ENCODE data around the gene TTC27.
"Not testable (repeated sequence)": the region's sequence is repeated elsewhere in the genome, so short reads cannot be mapped to it uniquely, and the experiment has no call there.

The TTC27 gene

DNA sequence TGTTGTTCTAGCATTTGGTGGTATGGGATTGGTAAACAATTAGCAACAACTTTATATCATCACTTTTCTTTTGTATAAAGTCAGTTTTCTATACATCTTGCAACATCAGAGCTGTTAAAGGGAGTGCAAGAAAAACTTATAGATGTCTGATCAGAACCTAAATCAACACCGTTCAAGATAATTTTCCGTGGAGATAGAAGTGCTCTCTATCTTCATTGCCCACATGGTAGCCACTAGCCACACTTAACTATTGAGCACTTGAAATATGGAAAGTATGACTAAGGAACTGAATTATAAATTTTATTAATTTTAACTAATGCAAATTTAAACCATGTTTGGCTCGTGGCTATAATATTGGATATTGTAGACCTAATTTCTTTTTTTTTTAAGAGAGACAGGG, 5.2 kb downstream of the TTC27 start:
- Mint-ChIP-seq H3K27ac (no peak overlapping the region), H3K9me3 (no peaks in the 10 kb centered on the region), H3K27me3 (no peaks in the 10 kb centered on the region), H3K4me1 (peaks cover 7% of the 10 kb centered on the region), H3K36me3 (peaks cover 11% of the 10 kb centered on the region), H3K4me3 (no peak overlapping the region)
- DNase-seq (ENCODE audit: low spot score in 2 of 2) (no peak), ATAC-seq (ENCODE audit: low read depth) (no peak)

DNA sequence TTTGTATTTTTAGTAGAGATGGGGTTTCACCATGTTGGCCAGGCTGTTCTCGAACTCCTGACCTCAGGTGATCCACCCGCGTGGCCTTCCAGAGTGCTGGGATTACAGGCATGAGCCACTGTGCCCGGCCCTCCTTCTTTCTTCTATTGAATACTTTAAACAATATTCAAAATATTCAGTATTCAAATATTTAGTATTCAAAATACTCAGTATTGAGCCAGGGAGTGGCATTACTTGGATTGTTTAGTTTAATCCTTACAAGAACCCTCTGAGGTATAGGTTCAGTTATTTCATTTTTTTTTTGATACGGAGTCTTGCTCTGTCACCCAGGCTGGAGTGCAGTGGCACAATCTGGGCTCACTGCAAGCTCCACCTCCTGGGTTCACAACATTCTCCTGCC, 10.7 kb downstream of the TTC27 start:
- H3K27me3 Mint-ChIP-seq; DNase-seq (ENCODE audit: low spot score in 2 of 2); H3K4me1 Mint-ChIP-seq; ATAC-seq (ENCODE audit: low read depth); H3K9me3 Mint-ChIP-seq; H3K27ac Mint-ChIP-seq; H3K4me3 Mint-ChIP-seq: not testable (repeated sequence)
- peaks cover 19% of the 10 kb centered on the region for H3K36me3 Mint-ChIP-seq

DNA sequence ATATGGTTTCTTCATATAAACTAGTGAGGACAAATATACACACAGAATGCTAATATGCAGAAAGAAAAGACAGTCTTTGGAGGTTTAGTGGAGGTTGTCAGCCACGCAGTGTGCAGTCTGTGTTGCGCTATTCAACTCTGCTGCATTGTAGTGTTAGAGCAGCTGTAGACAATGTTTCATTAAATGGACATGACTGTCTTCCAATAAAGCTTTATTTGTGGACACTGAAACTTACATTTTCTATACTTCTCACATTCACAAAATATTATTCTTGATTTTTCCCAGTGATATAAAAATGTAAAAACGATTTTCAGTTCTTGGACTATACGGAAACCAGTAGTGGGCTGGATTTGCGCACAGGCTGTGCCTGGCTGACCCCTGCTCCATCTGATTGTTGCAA, 13.3 kb downstream of the TTC27 start:
- ATAC-seq (ENCODE audit: low read depth) (no peak), DNase-seq (ENCODE audit: low spot score in 2 of 2) (no peak)
- Mint-ChIP-seq H3K9me3 (no peaks in the 10 kb centered on the region), H3K36me3 (peaks cover 25% of the 10 kb centered on the region), H3K27ac (no peak overlapping the region), H3K4me1 (no peaks in the 10 kb centered on the region), H3K4me3 (no peak overlapping the region), H3K27me3 (no peaks in the 10 kb centered on the region)

DNA sequence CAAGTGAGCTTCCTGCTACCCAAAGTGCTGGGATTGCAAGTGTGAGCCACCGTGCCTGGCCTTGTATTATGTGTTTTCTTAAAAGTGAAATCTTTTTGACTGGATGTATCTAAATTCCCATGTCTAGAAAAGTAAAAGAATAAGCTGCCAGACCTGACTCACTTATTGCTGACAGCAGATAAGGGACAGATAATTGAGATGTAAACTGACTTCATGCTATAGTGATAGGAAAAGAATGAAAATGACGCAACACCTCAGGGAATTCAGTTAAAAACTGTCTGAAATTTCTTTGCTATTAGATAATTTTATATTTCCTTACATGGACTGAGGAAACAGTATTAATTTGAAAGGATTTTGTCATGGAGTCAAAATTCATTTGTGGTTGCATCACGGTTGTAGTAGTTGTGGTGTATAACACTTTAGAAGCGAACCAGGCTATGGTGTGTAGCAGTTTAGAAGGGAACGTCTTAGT, 19.4 kb downstream of the TTC27 start:
- no peaks in the 10 kb centered on the region for H3K9me3 Mint-ChIP-seq
- H3K4me3 Mint-ChIP-seq = no peak overlapping the region
- no peaks in the 10 kb centered on the region for H3K27me3 Mint-ChIP-seq
- H3K27ac Mint-ChIP-seq = no peak overlapping the region
- no peak for ATAC-seq (ENCODE audit: low read depth)
- no peaks in the 10 kb centered on the region for H3K4me1 Mint-ChIP-seq
- DNase-seq (ENCODE audit: low spot score in 2 of 2) = no peak
- peaks cover 28% of the 10 kb centered on the region for H3K36me3 Mint-ChIP-seq

DNA sequence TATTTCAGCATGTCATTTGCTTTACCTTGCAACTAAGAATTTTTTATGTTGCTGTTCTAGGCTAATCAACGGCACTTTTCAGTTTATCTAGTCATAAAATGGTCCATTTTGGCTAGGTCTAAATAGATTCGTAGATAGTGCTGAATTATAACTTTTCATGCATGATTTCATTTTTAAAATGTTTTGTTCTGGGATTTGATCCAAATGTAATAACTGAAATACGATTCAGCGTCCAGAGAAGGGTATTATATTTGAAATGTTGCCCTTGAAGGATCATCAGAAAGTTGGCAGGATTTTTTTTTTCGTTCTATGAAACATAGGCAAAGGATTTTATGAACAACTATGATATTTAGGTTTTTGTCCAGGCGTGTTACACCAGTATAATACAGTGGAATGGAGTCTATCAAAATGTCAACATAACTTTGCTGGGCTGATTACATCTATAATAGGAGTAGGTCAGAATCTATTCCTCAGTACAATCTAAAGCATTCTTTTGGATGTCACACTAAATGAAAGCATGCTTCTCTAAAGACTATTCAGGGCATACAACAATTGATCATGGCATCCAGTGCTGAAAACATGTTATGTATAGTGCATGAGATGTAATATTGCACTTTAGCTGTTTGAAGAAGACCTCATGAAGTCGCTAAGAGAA, 24.8 kb downstream of the TTC27 start:
- DNase-seq (ENCODE audit: low spot score in 2 of 2) = no peak
- Mint-ChIP-seq H3K36me3 (peaks cover 22% of the 10 kb centered on the region), H3K4me3 (no peak overlapping the region), H3K27me3 (no peaks in the 10 kb centered on the region), H3K9me3 (no peaks in the 10 kb centered on the region), H3K27ac (no peak overlapping the region), H3K4me1 (no peaks in the 10 kb centered on the region)
- ATAC-seq (ENCODE audit: low read depth) = no peak

DNA sequence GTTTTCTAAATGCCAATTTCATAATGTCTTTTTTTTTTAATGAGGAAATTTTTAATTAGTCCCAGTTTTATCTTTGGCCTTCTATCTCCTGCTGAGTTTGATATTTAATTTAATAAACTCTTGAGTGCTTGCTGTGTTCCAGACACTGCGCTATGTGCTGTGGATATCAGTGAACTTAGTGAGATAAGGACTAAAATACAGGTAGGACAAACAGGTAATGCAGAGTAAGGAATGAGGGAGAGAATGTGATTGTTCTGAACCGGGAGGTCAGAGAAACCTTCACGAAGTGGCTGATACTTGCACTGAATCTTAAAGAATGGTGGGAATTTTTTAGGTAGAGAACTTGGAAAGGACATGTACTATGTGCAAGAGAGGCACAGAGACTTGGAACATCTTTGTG, 28.2 kb downstream of the TTC27 start:
- no peak for DNase-seq (ENCODE audit: low spot score in 2 of 2)
- H3K4me3 Mint-ChIP-seq = no peak overlapping the region
- H3K27me3 Mint-ChIP-seq = no peaks in the 10 kb centered on the region
- peaks cover 2% of the 10 kb centered on the region for H3K9me3 Mint-ChIP-seq
- ATAC-seq (ENCODE audit: low read depth) = no peak
- no peak overlapping the region for H3K27ac Mint-ChIP-seq
- H3K4me1 Mint-ChIP-seq = peaks cover 3% of the 10 kb centered on the region
- peaks cover 25% of the 10 kb centered on the region for H3K36me3 Mint-ChIP-seq

DNA sequence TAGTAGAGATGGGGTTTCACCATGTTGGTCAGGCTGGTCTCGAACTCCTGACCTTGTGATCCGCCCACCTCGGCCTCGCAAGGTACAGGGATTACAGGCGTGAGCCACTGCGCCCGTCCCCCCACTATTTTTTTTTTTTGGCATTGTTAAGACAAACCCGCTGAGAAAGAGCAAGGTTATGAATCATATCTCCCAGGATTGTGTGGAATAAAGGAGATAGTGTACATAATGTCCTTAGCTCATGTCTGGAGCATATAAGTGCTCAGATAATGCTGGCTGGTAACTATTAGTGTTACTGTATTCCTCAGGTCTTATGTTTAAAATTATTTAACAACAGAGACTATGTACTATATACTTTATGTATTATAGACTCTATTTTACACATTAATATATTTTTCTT, 36.0 kb downstream of the TTC27 start:
- H3K36me3 Mint-ChIP-seq = peaks cover 31% of the 10 kb centered on the region
- H3K4me1 Mint-ChIP-seq = peaks cover 6% of the 10 kb centered on the region
- peaks cover 2% of the 10 kb centered on the region for H3K9me3 Mint-ChIP-seq
- no peak overlapping the region for H3K4me3 Mint-ChIP-seq
- no peak for DNase-seq (ENCODE audit: low spot score in 2 of 2)
- no peak for ATAC-seq (ENCODE audit: low read depth)
- H3K27me3 Mint-ChIP-seq = no peaks in the 10 kb centered on the region
- no peak overlapping the region for H3K27ac Mint-ChIP-seq

DNA sequence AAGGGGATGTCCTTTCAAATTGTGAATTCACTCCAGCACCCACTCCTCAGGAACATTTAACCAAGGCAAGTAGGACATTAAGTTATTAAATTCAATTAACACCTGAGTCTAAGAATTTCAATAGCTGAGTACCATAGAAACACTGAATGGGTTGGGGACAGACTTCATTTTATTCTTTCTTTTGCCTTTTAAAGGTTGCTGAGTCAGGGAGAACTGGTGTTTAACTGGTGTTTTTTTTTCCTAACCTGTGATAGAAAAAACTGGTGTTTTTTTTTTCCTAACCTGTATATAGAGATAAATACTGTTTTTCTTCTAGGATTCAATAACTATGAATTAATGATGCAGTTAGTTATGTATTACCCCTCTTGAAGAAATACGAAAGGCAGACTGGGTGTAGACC, 38.9 kb downstream of the TTC27 start:
- H3K9me3 Mint-ChIP-seq = no peaks in the 10 kb centered on the region
- DNase-seq (ENCODE audit: low spot score in 2 of 2) (no peak), ATAC-seq (ENCODE audit: low read depth) (no peak)
- H3K27me3 Mint-ChIP-seq = no peaks in the 10 kb centered on the region
- no peak overlapping the region for H3K27ac Mint-ChIP-seq
- peaks cover 22% of the 10 kb centered on the region for H3K36me3 Mint-ChIP-seq
- H3K4me1 Mint-ChIP-seq = peaks cover under 1% of the 10 kb centered on the region
- no peak overlapping the region for H3K4me3 Mint-ChIP-seq

DNA sequence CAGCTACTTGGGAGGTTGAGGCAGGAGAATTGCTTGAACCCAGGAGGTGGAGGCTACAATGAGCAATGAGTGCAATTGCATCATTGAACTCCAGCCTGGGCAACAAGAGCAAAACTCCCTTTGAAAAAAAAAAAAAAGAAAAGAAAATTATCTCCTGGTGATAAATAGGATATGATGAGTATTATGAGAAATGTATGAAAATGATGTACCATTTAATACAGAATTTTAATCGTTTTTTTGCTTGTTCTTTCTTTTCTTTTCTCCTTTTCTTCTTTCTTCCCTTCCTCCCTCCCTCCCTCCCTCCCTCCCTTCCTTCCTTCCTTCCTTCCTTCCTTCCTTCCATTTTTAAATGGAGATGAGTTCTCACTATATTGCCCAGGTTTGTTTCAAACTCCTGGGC, 40.4 kb downstream of the TTC27 start:
- ATAC-seq (ENCODE audit: low read depth) (no peak), DNase-seq (ENCODE audit: low spot score in 2 of 2) (no peak)
- no peaks in the 10 kb centered on the region for H3K4me1 Mint-ChIP-seq
- H3K9me3 Mint-ChIP-seq = no peaks in the 10 kb centered on the region
- H3K27ac Mint-ChIP-seq = no peak overlapping the region
- no peak overlapping the region for H3K4me3 Mint-ChIP-seq
- H3K36me3 Mint-ChIP-seq = peaks cover 24% of the 10 kb centered on the region
- no peaks in the 10 kb centered on the region for H3K27me3 Mint-ChIP-seq

DNA sequence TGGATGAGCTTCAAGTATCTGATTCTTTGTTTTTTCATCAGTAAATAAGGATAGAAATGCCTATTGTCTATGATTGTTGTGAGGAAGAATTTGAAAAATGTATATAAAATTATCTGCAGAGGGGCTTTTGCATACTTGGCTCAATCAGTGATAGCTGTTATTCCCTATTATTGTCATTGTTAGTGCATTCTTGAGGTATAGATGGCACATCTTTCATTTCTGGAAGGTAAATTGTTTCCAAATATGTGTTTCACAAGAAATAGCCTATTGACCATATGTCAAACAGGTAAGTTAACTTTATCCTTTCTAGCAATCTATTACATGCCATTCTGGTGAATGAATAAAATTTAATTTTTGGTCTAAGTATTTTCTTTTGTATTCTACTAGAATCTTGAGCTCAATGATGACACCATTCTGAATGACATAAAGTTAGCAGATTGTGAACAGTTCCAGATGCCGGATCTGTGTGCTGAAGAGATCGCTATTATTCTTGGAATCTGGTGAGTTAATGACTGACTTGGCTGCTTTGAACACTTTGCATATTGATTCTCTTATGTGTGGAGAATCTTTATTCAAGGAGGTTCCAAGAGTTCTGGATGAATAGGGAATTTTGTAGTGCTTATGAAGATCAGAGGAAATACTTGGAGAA, 44.2 kb downstream of the TTC27 start:
- H3K27ac Mint-ChIP-seq = no peak overlapping the region
- H3K27me3 Mint-ChIP-seq = no peaks in the 10 kb centered on the region
- DNase-seq (ENCODE audit: low spot score in 2 of 2) (no peak), ATAC-seq (ENCODE audit: low read depth) (no peak)
- no peaks in the 10 kb centered on the region for H3K4me1 Mint-ChIP-seq
- no peaks in the 10 kb centered on the region for H3K9me3 Mint-ChIP-seq
- peaks cover 27% of the 10 kb centered on the region for H3K36me3 Mint-ChIP-seq
- H3K4me3 Mint-ChIP-seq = no peak overlapping the region

DNA sequence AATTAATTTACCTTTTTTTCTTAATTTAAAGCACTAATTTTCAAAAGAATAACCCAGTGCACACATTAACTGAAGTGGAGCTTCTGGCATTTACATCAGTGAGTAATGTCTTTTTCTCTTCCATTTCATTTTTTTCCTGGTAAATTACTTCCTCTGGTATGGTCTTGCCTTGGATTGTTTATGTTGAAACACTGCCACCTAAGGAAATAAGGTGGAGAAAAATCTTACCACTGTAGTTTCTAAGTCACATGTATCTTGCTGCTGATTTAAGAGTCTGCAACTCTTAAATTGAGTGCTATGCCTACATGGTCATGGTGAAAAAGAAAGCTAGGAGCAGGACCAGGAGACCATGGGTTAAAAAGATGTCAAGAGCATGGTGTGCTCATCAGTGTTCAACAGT, 51.0 kb downstream of the TTC27 start:
- DNase-seq (ENCODE audit: low spot score in 2 of 2) = no peak
- Mint-ChIP-seq H3K9me3 (no peaks in the 10 kb centered on the region), H3K27ac (no peak overlapping the region), H3K27me3 (no peaks in the 10 kb centered on the region), H3K4me3 (no peak overlapping the region), H3K36me3 (peaks cover 32% of the 10 kb centered on the region), H3K4me1 (no peaks in the 10 kb centered on the region)
- no peak for ATAC-seq (ENCODE audit: low read depth)

DNA sequence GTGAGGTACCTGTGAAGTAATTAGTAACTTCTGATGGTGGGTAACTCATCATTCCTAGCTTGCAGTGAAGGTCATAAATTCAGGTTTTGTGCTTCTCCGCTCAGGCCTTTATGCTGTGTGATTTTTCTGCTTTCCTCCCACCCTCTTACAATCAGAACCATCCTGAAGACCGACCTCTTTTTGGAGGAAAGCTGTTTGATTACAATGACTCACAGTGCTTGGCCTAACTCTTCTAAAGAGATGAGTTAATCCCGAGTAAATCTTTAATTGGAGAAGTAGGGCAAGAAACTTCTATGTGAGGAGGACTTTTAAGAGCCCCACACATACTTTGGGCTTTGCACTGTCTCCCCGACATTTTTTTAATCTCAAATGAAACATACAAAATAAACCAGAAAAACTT, 53.1 kb downstream of the TTC27 start:
- Mint-ChIP-seq H3K27me3 (no peaks in the 10 kb centered on the region), H3K4me1 (no peaks in the 10 kb centered on the region), H3K36me3 (peaks cover 27% of the 10 kb centered on the region), H3K27ac (peak overlapping the region; percentile 18), H3K4me3 (no peak overlapping the region), H3K9me3 (no peaks in the 10 kb centered on the region)
- DNase-seq (ENCODE audit: low spot score in 2 of 2) (no peak), ATAC-seq (ENCODE audit: low read depth) (no peak)

DNA sequence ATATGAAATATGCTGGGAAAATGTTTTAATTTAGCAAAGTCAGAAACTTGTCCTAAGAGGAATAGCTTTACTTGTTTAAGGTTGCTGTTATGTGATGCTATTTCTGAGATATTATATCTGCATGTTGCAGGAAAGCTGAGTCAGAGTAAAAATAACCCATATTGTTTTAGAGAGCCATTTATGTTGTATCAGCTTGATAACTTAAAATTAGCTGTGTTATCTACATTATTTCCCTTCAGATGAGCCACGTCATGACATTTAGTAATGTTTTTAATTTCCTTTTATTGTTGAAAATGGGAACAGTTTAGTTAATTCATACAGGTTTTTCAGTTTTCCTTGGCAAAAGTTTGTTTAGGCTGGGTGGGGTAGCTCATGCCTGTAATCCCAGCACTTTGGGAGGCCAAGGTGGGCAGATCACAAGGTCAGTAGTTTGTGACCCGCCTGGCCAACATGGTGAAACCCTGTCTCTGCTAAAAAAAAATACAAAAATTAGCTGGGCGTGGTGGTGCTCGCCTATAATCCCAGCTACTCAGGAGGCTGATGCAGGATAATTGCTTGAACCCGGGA, 55.8 kb downstream of the TTC27 start:
- peaks cover 2% of the 10 kb centered on the region for H3K4me1 Mint-ChIP-seq
- ATAC-seq (ENCODE audit: low read depth) = no peak
- H3K27ac Mint-ChIP-seq = no peak overlapping the region
- no peak for DNase-seq (ENCODE audit: low spot score in 2 of 2)
- no peak overlapping the region for H3K4me3 Mint-ChIP-seq
- no peaks in the 10 kb centered on the region for H3K9me3 Mint-ChIP-seq
- H3K27me3 Mint-ChIP-seq = no peaks in the 10 kb centered on the region
- peaks cover 27% of the 10 kb centered on the region for H3K36me3 Mint-ChIP-seq

DNA sequence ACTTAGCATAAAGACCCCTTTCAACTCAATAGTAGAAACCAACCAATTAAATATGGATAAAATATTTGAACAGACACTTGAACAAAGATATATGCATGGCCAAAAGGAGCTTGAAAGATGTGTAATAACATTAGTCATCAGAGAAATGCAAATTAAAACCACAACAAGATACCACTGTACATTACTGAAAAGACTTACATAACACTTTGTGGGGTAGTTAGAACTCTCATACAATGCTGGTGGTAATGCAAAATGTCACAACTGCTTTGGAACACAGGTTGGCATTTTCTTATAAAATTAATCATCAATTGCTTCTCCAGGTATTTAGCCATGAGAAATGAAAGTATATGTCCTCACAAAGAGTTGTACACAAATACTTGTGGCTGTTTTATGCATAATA, 60.7 kb downstream of the TTC27 start:
- no peaks in the 10 kb centered on the region for H3K27me3 Mint-ChIP-seq
- H3K27ac Mint-ChIP-seq = no peak overlapping the region
- no peaks in the 10 kb centered on the region for H3K9me3 Mint-ChIP-seq
- H3K4me1 Mint-ChIP-seq = peaks cover 2% of the 10 kb centered on the region
- DNase-seq (ENCODE audit: low spot score in 2 of 2) (no peak), ATAC-seq (ENCODE audit: low read depth) (no peak)
- H3K36me3 Mint-ChIP-seq = peaks cover 6% of the 10 kb centered on the region
- H3K4me3 Mint-ChIP-seq = no peak overlapping the region

DNA sequence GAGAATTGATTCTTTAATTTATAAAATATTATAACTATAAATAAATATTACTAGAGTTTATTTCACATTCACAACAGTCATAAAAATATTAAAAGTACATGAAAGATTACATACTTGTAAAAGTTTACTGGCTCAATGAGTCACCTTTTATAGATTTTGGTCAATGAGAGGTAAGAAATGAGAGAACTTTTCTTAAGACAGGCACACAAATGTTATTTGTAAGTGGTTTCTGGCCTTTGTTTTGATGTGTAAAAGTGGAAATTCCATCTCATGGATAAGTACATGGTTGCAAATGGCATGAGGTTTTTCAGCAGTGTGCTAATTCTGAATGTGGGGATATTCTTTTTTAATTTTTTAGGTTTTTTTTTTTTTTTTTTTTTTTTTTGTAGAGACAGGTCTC, 63.8 kb downstream of the TTC27 start:
- Mint-ChIP-seq H3K4me1 (peaks cover 2% of the 10 kb centered on the region), H3K4me3 (no peak overlapping the region), H3K36me3 (peaks cover 6% of the 10 kb centered on the region), H3K27ac (no peak overlapping the region), H3K27me3 (no peaks in the 10 kb centered on the region), H3K9me3 (no peaks in the 10 kb centered on the region)
- DNase-seq (ENCODE audit: low spot score in 2 of 2) (no peak), ATAC-seq (ENCODE audit: low read depth) (no peak)

All from memory B cell (primary cell).